ENCODE data around the gene ZNF546.

The ZNF546 gene

GRCh38 chr19:39998501-39998900, 1.6 kb downstream of the ZNF546 start:
- TF ChIP-seq CTCF (IDR thresholded peaks at IDR 0.05; ENCODE audit: control insufficient read depth, extremely low read depth, insufficient read depth), result no peak
- no peak for DNase-seq (ENCODE audit: low read depth)
- H3K4me3 ChIP-seq (ENCODE audit: low read depth, low read length), result no peak overlapping the region

GRCh38 chr19:40005691-40006272, 8.9 kb downstream of the ZNF546 start:
- TF ChIP-seq CTCF (IDR thresholded peaks at IDR 0.05; ENCODE audit: control insufficient read depth, extremely low read depth, insufficient read depth), result no peak
- H3K4me3 ChIP-seq (ENCODE audit: low read depth, low read length), result no peak overlapping the region
- no peak for DNase-seq (ENCODE audit: low read depth)

- TF ChIP-seq CTCF (IDR thresholded peaks at IDR 0.05; ENCODE audit: control insufficient read depth, extremely low read depth, insufficient read depth), result no peak
- no peak for DNase-seq (ENCODE audit: low read depth)
- H3K4me3 ChIP-seq (ENCODE audit: low read depth, low read length), result no peak overlapping the region
Measured at GRCh38 chr19:40006273-40006691, 9.4 kb downstream of the ZNF546 start.

GRCh38 chr19:40009674-40010073, 12.8 kb downstream of the ZNF546 start:
- H3K4me3 ChIP-seq (ENCODE audit: low read depth, low read length), result no peak overlapping the region
- TF ChIP-seq CTCF (IDR thresholded peaks at IDR 0.05; ENCODE audit: control insufficient read depth, extremely low read depth, insufficient read depth), result no peak
- no peak for DNase-seq (ENCODE audit: low read depth)

- no peak for DNase-seq (ENCODE audit: low read depth)
- no peak overlapping the region for H3K4me3 ChIP-seq (ENCODE audit: low read depth, low read length)
- no peak for TF ChIP-seq CTCF (IDR thresholded peaks at IDR 0.05; ENCODE audit: control insufficient read depth, extremely low read depth, insufficient read depth)
Measured at GRCh38 chr19:40013991-40014390, 17.1 kb downstream of the ZNF546 start.

- TF ChIP-seq CTCF (IDR thresholded peaks at IDR 0.05; ENCODE audit: control insufficient read depth, extremely low read depth, insufficient read depth), result no peak
- no peak for DNase-seq (ENCODE audit: low read depth)
- H3K4me3 ChIP-seq (ENCODE audit: low read depth, low read length), result no peak overlapping the region
Measured at GRCh38 chr19:40023969-40024368, 27.1 kb downstream of the ZNF546 start.

- no peak for DNase-seq (ENCODE audit: low read depth)
- no peak for TF ChIP-seq CTCF (IDR thresholded peaks at IDR 0.05; ENCODE audit: control insufficient read depth, extremely low read depth, insufficient read depth)
- H3K4me3 ChIP-seq (ENCODE audit: low read depth, low read length), result no peak overlapping the region
Measured at GRCh38 chr19:40025938-40026596, 29.2 kb downstream of the ZNF546 start.

Measured in LNCaP clone FGC (cell line).